NCI-H69 (cell line): Measurements from ENCODE around the gene CAPN9.

ENCODE experiments used
- DNase-seq: peaks from one replicate; lab custom pipeline; 2025; lab: John Stamatoyannopoulos, UW

CAPN9 gene

DNA sequence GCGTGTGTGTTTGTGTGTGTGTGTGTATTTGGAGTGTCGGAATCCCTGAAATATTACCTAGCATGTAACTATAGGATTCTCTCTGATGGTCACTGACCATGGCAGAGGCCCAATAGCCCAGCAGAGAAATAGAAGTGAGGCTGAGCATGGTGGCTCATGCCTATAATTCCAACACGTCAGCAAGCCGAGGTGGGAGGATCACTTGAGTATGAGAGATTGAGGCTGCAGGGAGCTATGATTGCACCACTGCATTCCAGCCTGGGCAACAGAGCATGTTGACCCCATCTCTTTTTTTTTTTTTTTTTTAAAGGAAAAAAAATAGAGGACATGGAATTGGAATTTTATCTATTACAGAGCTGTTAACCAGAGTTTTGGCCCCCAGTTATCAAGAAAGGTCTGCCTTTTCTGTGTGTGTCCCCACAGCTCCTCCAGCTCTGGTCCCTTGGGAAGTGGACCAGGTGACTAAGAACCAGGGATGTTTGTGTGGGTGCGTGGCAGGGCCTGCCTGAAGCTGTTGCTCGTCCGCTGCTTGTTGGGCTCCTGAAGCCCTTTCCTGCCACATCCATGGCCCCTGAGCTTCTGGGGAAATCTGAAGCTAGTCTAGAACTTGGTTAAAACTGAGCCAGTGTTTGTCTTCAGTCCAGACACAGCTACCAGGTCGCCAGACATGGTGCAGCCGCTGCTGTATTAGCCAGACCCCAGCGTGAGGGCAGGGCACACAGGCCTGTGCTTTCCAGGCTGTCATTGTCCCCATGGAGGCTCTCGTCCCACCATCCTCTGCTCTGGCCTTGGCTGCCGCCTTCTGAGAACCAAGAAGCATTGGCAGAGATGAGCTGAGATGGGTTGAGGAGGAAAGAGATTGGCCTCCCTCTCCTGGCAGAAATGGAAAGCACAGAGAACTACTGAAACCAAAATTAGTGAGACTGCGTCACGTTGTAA is 25.5 kb downstream of the CAPN9 start:
- peak; percentile 70 for DNase-seq

GRCh38 chr1:230773396-230774033 is 26.3 kb downstream of the CAPN9 start:
- peak; percentile 41 for DNase-seq

DNA sequence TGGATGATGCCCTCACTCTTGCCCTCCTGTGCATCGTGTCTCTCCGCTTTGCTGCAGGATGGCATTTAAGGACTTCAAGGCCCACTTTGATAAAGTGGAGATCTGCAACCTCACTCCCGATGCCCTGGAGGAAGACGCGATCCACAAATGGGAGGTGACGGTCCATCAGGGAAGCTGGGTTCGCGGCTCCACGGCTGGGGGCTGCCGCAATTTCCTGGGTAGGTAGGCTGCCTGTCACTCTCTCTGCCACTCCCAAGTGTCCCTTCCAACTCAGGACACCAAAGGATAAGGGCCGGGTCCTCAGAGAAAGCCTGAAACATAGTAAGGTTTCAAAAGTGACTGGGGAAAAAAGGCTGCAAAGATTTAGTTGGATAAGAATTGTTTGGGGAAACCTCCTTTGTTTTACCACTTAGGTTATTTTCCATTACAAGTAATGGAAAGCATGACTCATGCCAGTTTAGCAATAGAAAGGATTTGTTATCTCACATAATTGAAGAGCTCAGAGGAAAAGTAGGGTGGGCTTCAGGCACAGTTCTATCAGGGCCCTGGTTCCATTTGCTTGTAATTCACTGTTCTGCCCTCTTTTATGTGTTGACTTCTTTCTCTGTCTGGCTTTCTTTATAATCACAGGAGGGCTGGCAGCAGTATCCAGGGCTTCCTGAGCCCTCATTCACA is 31.9 kb downstream of the CAPN9 start:
- DNase-seq = no peak

- no peak for DNase-seq
These were observed 33.9 kb downstream of the CAPN9 start for GRCh38 chr1:230781131-230781530.

- DNase-seq = peak; percentile 52
These were observed 34.4 kb downstream of the CAPN9 start for GRCh38 chr1:230781594-230781993.

DNA sequence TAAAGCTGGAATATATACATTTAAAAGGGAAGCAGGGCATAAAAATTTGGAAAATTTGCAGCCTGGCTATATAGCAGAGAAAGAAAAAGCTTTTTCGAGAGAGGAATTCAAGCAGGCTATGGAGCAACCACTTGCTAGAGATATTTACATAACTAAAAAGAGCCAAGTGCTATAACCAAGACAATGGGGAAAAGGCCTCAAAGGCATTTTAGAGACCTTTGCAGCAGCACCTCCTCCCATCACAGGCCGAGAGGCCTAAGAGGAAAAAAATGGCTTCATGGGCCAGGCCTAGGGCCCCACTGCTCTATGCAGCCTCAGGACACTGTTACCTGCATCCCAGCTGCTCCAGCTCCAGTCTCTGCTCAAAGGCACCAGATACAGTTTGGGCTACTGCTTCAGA is 37.0 kb downstream of the CAPN9 start:
- DNase-seq = no peak

DNA sequence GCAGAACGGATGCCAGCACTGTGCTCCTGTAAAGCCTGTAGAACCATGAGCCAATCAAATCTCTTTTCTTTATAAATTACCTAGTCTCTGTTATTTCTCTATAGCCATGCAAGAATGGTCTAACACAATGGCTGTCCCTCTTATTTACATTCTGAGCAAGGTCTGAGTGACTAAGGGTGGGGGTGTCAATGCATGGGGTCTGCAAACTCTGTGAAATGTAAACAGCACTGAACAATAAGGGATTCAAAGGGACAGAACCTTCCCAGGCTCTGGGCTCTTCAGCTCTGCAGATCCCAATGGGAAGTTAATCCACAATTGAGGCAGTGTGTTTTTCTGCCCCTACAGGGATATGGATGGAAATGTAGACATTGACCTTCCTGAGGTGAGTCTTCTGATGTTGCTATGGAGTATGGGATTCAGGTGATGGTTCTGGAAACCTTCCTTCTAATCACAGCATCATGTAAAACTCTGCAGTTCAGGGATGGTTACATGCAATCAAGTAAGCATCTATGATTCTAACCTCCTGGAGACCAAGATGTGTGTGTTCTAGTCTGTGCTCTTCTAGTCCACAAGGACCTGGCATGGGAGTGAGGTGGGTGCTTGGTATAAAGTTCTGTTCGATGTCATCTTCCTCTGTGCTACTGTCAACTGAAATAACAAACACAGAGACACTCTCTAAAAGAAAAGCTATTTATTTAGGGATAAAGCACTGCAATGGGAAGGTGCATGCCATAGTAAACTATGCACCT is 38.6 kb downstream of the CAPN9 start:
- peak; percentile 15 for DNase-seq

DNA sequence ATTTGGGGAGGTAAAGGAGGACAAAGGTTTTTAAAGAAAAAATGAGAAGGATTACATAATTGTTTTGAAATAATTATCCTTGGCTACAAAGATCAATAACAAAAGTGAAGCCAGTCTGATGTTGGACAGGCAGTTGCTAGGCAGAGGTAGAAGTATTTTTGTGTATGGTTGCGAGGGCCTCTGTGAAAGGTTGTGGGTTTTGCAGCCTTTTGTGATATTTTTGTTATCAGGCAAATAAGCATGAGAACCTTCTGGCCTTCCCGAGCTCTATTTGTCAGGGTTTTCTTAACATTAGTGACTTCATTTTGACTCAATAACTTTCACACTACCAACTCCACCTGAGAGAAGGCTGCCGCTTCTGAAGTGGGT is 39.2 kb downstream of the CAPN9 start:
- DNase-seq = no peak

DNA sequence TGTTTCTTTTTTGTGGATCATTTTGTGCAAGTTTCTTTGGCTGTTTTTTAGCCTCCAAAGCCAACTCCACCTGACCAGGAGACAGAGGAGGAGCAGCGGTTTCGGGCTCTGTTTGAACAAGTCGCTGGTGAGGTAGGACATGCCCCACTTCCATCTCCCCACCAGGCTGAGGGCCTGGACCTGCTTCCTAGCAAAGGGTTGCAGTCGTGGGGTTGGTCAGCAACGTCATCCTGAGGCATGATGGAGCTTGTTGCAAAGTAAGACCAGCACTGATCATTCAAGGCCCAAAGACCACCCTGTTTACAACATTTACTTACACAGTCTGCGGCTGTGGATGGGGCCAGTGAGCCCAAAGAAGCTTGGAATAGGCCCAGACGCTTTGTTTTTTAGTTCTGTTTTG is 40.3 kb downstream of the CAPN9 start:
- no peak for DNase-seq

GRCh38 chr1:230788561-230789275 is 41.5 kb downstream of the CAPN9 start:
- DNase-seq = no peak

GRCh38 chr1:230790026-230790425 is 42.8 kb downstream of the CAPN9 start:
- DNase-seq = no peak

GRCh38 chr1:230791986-230792564 is 44.9 kb downstream of the CAPN9 start:
- DNase-seq = no peak

- DNase-seq = peak; percentile 41
These were observed 45.7 kb downstream of the CAPN9 start for GRCh38 chr1:230792691-230793462.

DNA sequence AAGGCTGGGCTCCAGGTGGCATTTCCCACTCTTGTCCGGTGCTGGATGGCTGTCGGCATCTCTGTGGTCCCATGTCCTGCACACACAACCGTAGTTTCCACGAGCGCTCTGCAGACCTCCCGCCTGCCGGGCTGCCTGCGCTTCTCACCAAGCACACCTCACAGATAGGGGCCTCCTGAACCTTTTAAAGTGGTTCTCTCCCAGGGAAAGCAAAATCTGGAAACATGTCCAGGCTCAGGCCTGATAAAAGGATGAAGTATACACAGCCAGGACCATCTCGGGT is 46.2 kb downstream of the CAPN9 start:
- DNase-seq = no peak

DNA sequence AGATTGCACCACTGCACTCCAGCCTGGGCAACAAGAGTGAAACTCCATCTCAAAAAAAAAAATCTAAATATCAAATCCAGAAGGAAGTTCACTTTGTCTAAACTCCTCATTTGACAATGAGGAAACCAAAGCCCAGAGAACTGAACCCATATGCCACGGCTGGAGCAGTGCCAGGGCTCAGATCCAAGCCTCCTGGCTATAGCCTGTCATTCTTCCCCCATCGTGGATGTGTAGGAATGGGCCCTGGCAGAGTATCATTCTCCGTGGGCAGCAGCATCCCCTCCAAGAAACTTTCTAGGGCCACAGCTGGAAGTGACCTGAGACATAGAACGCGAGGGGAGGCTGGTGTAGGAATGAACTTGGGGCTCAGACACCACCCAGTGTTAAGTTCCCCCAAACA is 47.2 kb downstream of the CAPN9 start:
- peak; percentile 57 for DNase-seq

GRCh38 chr1:230794871-230795605 is 47.9 kb downstream of the CAPN9 start:
- no peak for DNase-seq

DNA sequence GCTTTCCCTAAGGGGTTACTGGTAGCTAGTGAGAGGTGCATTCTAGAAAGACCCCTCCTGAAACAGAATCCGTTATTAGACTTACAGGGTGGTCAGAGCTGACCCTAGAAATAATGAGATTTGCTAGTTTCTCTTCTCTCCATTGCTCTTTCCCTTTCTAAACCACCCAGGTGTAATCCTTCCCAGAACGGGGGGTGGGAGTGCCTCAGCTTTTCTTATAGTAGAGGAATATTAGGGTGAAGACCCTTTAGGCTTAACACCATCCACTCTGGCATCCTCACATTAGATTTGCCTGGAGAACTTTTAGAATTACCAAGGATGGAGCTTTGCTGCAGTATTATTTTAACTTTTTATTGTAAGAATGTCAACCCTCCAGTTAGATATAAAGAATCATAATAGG is 49.4 kb downstream of the CAPN9 start:
- no peak for DNase-seq

- no peak for DNase-seq
These were observed 50.3 kb downstream of the CAPN9 start for GRCh38 chr1:230797376-230797920.

DNA sequence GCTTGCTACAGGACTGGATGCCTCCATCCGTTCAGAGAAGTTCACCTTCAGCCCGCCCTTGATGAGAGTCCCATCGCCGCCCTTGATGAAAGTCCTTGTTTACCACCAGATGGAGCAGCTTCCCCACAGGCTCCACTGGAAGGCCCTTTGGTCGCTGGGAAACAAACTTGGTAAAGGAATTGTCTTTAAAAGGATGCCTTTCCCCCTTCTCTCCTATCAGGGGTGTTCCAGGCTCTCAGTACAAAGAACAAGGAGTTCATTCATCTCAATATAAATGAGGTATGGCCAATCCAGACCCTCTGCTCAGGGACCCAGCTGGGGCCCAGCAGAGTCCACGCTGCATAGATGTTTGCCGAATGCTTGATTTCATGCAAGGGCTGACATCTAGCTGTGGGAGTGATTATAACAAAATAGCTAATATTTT is 50.8 kb downstream of the CAPN9 start:
- DNase-seq = peak; percentile 57

DNA sequence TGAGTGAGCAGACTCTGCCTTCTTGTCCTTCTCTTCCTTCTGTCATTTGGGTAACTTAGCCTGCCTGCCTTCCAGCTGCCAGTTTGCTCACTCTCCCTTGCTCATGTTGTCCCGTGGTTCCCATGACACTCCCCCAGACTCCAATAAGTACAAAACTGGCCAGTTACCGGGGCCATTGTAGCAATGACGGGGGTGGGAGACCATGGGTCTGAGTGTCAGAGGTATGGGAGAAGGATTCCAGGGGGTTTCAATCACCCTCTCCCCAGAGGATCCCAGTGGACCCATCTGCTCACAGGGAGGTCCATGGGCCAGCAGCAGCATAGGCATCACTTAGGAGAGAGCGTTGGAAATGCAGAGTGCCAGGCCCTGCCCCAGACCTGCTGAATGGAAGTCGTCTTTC is 51.3 kb downstream of the CAPN9 start:
- no peak for DNase-seq
